GM11168 (cell line): ENCODE measurements around the gene SYT9.

Experiments
- in situ Hi-C: fragments of 300-500 bp; cut with MboI; formaldehyde crosslinking; loops from one replicate; pipeline ENCODE4 v1.12.0; 2022; ENCODE audit warnings: low sequenced_read_pairs; ENCODE audit not compliant: unreplicated experiment

SYT9 gene, protein sequence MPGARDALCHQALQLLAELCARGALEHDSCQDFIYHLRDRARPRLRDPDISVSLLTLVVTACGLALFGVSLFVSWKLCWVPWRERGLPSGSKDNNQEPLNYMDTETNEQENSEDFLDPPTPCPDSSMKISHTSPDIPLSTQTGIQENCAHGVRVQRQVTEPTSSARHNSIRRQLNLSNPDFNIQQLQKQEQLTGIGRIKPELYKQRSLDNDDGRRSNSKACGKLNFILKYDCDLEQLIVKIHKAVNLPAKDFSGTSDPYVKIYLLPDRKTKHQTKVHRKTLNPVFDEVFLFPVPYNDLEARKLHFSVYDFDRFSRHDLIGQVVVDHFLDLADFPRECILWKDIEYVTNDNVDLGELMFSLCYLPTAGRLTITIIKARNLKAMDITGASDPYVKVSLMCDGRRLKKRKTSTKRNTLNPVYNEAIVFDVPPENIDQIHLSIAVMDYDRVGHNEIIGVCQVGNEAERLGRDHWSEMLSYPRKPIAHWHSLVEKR

DNA sequence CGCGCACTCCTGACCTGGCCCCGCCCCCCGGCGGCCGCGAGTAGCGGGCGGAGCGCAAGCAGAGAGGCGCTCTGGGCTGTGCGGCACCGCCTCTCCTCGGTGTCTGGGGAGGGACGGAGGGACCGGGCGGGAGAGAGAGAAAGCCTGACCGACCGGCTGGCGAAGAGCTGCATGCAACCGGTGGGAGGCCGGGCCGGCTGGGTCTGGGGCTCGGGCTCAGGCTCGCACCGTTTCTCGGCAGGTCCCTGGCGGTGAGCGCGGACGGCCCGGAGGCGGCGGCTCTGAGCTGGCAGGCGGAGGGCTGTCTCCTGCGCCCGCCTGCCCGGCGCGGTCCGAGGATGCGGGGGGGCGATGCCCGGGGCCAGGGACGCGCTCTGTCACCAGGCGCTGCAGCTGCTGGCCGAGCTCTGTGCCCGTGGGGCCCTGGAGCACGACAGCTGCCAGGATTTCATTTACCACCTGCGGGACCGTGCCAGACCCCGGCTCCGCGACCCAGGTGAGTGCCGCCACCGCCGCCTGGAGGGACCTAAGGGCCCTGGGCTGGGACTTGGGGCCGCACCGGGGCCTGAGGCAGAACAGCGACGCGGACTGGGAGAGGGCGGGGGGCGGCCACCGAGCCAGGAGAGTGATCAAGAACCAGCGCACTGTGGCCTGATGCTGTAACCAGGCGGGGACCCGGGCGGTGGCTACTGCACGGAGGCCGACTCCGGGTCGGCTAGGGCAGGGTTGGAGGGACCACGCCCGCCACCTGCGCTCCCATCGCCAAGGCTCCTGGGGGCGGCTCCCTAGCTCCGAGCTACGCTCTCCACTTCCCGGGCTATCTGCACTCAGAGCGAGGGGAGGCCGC lies at the start of gene SYT9:
Gene SYT9 (plus strand): TSS at position 69 of the 847 bp plus-strand sequence. CDS start 283 bp downstream, at position 352.
- in situ Hi-C loops = no loop called here

GRCh38 chr11:7202412-7202811 lies 49.3 kb upstream of the SYT9 start:
- in situ Hi-C loops = no loop called here

GRCh38 chr11:7204778-7205177 lies 46.9 kb upstream of the SYT9 start:
- in situ Hi-C loops = no loop called here

- in situ Hi-C loops = no loop called here
Measured at GRCh38 chr11:7208391-7208790, 43.3 kb upstream of the SYT9 start.

- in situ Hi-C loops = no loop called here
Measured at GRCh38 chr11:7219491-7219890, 32.2 kb upstream of the SYT9 start.

- in situ Hi-C loops = no loop called here
Measured at GRCh38 chr11:7220636-7221035, 31.1 kb upstream of the SYT9 start.

DNA sequence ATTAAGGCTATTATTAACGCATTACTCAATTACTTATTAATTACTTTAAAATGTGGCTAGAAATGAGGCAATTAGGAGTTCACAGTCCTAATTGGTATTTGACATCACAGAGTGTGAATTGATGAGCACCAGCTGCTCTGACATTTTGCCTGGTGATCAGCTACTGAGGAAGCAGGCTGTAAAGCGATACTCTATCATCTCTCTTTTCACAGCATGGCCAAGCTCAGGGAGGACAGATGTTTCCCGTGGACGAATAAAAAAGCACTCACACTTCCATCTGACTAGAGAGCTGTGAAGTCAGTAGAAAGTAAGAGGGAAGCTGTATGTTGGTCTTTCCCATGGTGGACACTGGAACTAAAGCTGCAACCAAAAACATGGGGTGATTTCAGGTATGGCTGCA lies 29.1 kb upstream of the SYT9 start:
- in situ Hi-C loops = no loop called here

DNA sequence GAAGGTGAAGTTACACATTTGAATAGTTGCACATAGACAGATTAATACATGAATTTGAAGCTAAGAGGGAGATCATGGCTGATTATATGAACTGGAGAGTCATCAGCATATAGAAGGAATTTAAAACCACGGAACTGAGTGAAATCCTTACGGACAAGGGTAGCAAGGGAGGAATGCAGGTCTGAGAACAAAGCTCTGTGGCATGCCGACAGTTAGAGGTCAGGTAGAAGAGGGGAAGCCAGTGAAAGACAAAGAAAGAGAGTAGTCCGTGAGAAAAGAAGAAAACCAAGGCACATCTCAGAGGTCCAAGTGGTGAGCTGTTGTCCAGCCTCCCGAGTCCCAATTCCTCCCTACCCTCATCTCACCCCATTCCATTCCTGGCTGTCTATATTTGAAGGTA lies 11.8 kb upstream of the SYT9 start:
- in situ Hi-C loops = no loop called here

- in situ Hi-C loops = no loop called here
Measured at GRCh38 chr11:7245341-7245740, 6.4 kb upstream of the SYT9 start.

- in situ Hi-C loops = no loop called here
Measured at GRCh38 chr11:7246179-7246578, 5.5 kb upstream of the SYT9 start.

DNA sequence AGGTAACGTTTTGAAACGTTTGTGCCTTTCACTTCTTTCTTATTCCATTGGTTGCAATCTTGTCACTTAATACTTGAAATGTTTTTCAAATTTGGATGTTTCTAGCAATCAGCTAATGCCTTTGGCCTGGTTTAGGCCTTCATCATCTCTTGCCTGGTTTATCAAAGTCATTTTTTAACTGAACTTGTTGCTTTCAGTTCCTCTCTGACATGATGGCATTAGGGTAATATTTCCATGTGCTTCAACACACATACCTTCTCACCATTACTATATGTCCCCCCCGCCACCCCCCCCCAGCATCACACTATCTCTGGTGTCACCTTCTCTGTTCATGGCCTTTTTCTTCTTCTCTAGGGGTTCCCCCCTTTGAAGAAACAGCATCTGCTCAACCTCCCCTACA lies 1.5 kb upstream of the SYT9 start:
- in situ Hi-C loops = no loop called here

GRCh38 chr11:7251487-7251835 lies 243 bp upstream of the SYT9 start:
- in situ Hi-C loops = no loop called here

DNA sequence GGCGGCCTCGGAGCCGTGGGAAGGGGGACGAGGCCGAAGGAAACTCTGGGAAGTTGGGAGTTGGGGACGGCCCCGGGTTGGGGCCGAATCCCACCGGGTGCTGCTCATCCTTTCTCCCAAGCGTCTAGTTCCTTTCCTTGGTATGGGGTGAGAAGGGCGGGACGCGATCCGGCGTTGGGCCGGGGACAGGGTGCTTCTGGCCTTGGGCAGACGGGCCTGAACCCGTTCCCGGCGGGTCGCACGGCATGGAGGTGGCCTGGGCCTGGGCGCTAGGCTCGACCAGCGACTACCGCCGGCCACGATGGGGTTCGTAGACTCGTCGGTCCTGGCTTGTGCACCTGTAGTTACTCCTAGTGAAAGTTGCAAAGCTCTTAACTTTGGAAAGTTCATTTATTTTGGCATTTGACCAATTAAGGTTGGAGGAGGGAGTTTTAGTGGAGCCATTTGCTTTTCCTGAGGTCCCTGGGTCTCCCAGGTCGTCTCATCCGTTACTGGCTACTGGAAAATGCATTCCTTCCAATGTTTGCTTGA lies 1.0 kb downstream of the SYT9 start:
- in situ Hi-C loops = no loop called here

GRCh38 chr11:7253800-7254199 lies 2.1 kb downstream of the SYT9 start:
- in situ Hi-C loops = no loop called here

- in situ Hi-C loops = no loop called here
Measured at GRCh38 chr11:7254731-7255291, 3.1 kb downstream of the SYT9 start.

- in situ Hi-C loops = no loop called here
Measured at GRCh38 chr11:7256943-7257342, 5.2 kb downstream of the SYT9 start.

DNA sequence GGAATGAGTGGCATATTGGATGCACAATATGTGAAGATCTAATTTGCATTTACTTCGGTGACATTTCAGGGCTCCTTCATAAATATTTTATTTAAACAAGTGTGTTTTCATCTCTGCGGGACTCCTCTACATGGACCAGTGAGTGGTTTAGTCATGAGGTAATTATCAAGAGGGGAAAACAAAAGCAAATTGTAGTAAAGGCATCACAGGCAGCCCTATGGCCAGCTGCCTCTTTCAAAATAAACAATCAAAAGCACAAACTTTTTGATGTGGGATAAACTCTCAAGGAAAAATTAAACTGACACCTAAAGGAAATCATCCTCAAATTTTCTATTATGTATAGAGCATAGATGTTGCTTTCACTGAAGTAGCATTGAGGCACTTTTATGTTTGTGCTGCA lies 6.0 kb downstream of the SYT9 start:
- in situ Hi-C loops = no loop called here

DNA sequence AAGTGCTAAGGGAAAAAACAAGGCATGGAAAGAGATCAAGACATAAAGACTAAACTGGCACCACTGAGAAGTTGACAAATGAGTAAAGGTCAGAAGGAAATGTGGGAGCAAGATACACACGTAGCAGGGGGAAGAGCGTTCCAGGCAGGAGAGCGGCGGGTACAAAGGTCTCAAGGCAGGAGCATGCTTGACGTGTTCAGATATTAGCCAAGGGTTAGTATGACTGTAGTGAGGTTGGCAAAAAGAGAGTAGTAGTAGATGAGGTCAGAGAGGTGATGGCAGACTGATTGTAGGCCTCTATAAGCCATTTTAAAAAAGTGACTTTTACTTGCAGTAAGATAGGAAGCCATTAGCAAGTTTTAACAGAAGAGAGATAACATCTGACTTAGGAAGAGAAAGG lies 9.9 kb downstream of the SYT9 start:
- in situ Hi-C loops = no loop called here

DNA sequence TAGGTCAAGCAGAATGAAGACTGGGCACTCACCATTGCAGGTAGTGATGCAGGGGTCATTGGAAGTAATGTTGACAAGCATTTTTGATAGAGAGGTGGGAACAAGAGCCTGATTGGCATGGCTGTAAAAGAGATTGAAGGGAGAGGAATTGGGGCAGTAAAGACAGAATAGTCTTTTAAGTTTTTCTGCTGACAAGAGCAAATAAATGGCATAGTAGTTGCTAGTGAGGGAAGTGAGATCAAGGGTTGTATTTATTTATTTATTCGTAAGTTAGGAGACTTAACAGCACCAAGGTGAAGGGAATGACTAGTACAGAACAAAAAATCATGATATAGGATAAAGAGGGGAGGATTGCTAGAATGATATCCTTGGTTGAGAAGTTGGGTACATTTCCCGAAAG lies 11.0 kb downstream of the SYT9 start:
- in situ Hi-C loops = no loop called here

DNA sequence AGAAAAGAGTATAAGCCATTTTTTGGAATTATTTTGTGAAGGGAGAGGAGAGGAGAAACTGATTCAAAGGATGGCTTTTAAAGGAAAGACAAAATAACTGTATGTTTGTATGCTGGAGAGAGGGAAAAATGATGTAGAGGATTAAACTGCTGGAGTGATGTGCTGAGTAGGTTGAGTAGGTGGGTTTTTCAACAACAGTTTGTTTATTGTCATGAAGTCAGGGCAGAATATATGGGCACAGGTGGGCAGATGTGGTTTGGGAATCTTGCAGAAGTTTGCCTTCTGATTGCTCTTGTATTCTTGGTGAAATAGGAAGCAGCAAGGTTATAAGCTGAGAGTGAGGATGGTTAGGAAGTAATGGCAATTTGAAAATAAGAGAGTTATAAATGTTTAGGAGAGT lies 12.1 kb downstream of the SYT9 start:
- in situ Hi-C loops = no loop called here

DNA sequence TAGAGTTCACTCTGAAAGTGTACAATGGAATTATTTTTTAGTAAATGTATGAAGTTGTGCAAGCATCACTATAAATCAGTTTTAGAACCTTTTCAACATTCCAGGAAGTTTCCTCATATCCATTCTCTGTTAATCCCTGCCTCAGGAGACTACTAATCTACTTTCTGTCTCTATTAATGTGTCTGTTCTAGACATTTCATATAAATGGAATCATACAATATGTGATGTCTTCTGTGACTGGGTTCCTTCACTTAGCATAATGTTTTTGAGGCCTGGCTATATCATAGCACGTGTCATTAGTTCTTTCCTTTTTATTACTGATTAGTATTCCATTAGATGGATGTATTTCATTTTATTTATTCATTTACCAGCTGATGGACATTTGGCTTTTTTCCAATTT lies 17.1 kb downstream of the SYT9 start:
- in situ Hi-C loops = no loop called here
